WTC11 (cell line): ENCODE data around the gene PCK2. TPM values are rescaled to one million over a fixed set of nuclear protein-coding genes. Genes with fewer than 3 reads are reported as not detected.

Experiments
- ATAC-seq: fragments of 200-7000 bp; cut with Tn5 transposase; 2 replicates; pipeline ENCODE4 v1.10.0; 2021; ENCODE audit warnings: mild to moderate bottlenecking, moderate library complexity
- CTCF ChIA-PET: fragments of 300-600 bp; sonication (Branson Sonifier 250); formaldehyde crosslinking; loops from one replicate; lab custom pipeline; 2021; ENCODE audit warnings: antibody characterized with exemption; lab: Charles Lee
- POLR2A ChIA-PET: fragments of 350-600 bp; sonication (Branson Sonifier 250); formaldehyde crosslinking; loops from one replicate; lab custom pipeline; 2021; ENCODE audit warnings: antibody characterized with exemption; lab: Charles Lee
- DNase-seq: peaks from one replicate; pipeline ENCODE4 v3.0.0; 2021; ENCODE audit warnings: low spot score
- H3K27ac Mint-ChIP-seq: 2 replicates; pipeline ENCODE4 v1.8.0; 2021; ENCODE audit warnings: mixed read lengths
- H3K27me3 Mint-ChIP-seq: 2 replicates; pipeline ENCODE4 v1.8.0; 2021; ENCODE audit warnings: low read depth, mild to moderate bottlenecking, moderate library complexity, mixed read lengths
- H3K36me3 Mint-ChIP-seq: 2 replicates; pipeline ENCODE4 v1.8.0; 2021; ENCODE audit warnings: mixed read lengths
- H3K4me1 Mint-ChIP-seq: 2 replicates; pipeline ENCODE4 v1.8.0; 2022; ENCODE audit warnings: mixed read lengths
- H3K4me3 Mint-ChIP-seq: 2 replicates; pipeline ENCODE4 v1.8.0; 2021; ENCODE audit warnings: mild to moderate bottlenecking, moderate library complexity, mixed read lengths
- H3K9me3 Mint-ChIP-seq: 2 replicates; pipeline ENCODE4 v1.8.0; 2021; ENCODE audit warnings: mixed read lengths
- ETV6 ChIP-seq: sonication (generic); formaldehyde crosslinking; IDR thresholded peaks from 2 replicates; pipeline ENCODE4 v1.8.1; 2022; ENCODE audit warnings: mild to moderate bottlenecking, missing genetic modification reagents
- GABPB1 ChIP-seq: sonication (generic); formaldehyde crosslinking; IDR thresholded peaks from 2 replicates; pipeline ENCODE4 v1.8.1; 2023; ENCODE audit warnings: mild to moderate bottlenecking, missing genetic modification reagents
- GRHL2 ChIP-seq: fragments of 250-450 bp; sonication (Bioruptor Pico); IDR thresholded peaks from 2 replicates; pipeline ENCODE4 v1.8.0; 2022; ENCODE audit warnings: mild to moderate bottlenecking, moderate library complexity; ENCODE audit not compliant: insufficient replicate concordance, severe bottlenecking
- OVOL2 ChIP-seq: fragments of 250-450 bp; sonication (Bioruptor Pico); IDR thresholded peaks from 2 replicates; pipeline ENCODE4 v1.9.0; 2021; ENCODE audit warnings: mild to moderate bottlenecking, borderline replicate concordance
- SOX15 ChIP-seq: fragments of 250-450 bp; sonication (Bioruptor Pico); IDR thresholded peaks from 2 replicates; pipeline ENCODE4 v1.9.0; 2021; ENCODE audit warnings: mild to moderate bottlenecking
- SP1 ChIP-seq: sonication (generic); formaldehyde crosslinking; conservative IDR thresholded peaks from 2 replicates; pipeline ENCODE4 v1.8.1; 2022; ENCODE audit warnings: missing genetic modification reagents
- TCF7 ChIP-seq: sonication (generic); formaldehyde crosslinking; IDR thresholded peaks from 2 replicates; pipeline ENCODE4 v1.8.0; 2022; ENCODE audit warnings: mild to moderate bottlenecking, low read depth, missing genetic modification reagents, moderate library complexity
- ZNF121 ChIP-seq: sonication (generic); formaldehyde crosslinking; IDR thresholded peaks from 2 replicates; pipeline ENCODE4 v1.8.0; 2023; ENCODE audit warnings: missing genetic modification reagents
- ZNF416 ChIP-seq: fragments of 250-450 bp; sonication (Bioruptor Pico); IDR thresholded peaks from 2 replicates; pipeline ENCODE4 v1.9.0; 2021; ENCODE audit warnings: mild to moderate bottlenecking, inconsistent platforms
- total RNA-seq: library from RNA; stranded (reverse); gene quantifications from 3 replicates; pipeline ENCODE4 v1.2.3, GENCODE V29; 2021
- TF ChIP-seq, protein P1 (sequence below): sonication (generic); formaldehyde crosslinking; IDR thresholded peaks from 2 replicates; pipeline ENCODE4 v1.8.1; 2023; ENCODE audit warnings: mild to moderate bottlenecking, missing genetic modification reagents
- TF ChIP-seq, protein P2 (sequence below): fragments of 200-600 bp; IDR thresholded peaks from 2 replicates; pipeline ENCODE4 v1.8.0; 2022; ENCODE audit warnings: antibody characterized with exemption
- TF ChIP-seq, protein P3 (sequence below): sonication (generic); formaldehyde crosslinking; IDR thresholded peaks from 2 replicates; pipeline ENCODE4 v1.8.1; 2022; ENCODE audit warnings: mild to moderate bottlenecking, moderate library complexity, missing genetic modification reagents
- TF ChIP-seq, protein P4 (sequence below): sonication (generic); formaldehyde crosslinking; IDR thresholded peaks from 2 replicates; pipeline ENCODE4 v1.8.1; 2023; ENCODE audit warnings: mild to moderate bottlenecking, moderate library complexity, missing genetic modification reagents

PCK2 gene
- total RNA-seq, 1 experiment from 2014 or later, result 67.0 TPM

DNA sequence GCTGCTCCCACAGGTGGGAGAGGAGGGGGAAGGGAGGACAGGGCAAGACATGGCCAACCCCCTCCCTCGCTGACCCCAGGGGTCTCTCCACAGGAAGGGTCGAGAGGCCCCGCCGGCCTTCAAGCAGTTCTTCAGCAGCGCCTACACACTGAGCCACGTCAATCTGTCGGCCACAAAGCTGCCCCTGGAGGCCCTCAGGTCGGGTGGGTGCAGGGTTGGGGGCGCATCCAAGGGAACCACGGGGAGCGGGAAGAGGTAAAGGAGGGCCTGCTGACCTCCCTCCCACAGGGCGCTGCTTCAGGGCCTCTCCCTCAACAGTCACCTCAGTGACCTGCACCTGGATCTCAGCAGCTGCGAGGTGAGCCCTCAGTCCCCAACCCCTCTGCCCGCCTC, 36.2 kb upstream of the PCK2 start:
- no peak overlapping the region for H3K4me3 Mint-ChIP-seq
- peak; percentile 15 for ATAC-seq
- ChIA-PET CTCF (interaction anchor here (0.7 to 4.9 kb wide), 40 partner anchors 10 to 538 kb away, joined by 3 to 320 read pairs (median 6); partner anchors contain the start of genes CHMP4A, CPNE6, DCAF11 and DHRS1), POLR2A (interaction anchor here (0.8 to 3.6 kb wide), 10 partner anchors 23 to 529 kb away, joined by 3 to 38 read pairs (median 4); partner anchors contain the start of genes DCAF11, NRL, PCK2 and RNF31)
- H3K36me3 Mint-ChIP-seq, result no peaks in the 10 kb centered on the region
- no peaks in the 10 kb centered on the region for H3K27me3 Mint-ChIP-seq
- peaks cover 9% of the 10 kb centered on the region for H3K4me1 Mint-ChIP-seq
- H3K9me3 Mint-ChIP-seq, result no peaks in the 10 kb centered on the region
- TF ChIP-seq, protein P1, sequence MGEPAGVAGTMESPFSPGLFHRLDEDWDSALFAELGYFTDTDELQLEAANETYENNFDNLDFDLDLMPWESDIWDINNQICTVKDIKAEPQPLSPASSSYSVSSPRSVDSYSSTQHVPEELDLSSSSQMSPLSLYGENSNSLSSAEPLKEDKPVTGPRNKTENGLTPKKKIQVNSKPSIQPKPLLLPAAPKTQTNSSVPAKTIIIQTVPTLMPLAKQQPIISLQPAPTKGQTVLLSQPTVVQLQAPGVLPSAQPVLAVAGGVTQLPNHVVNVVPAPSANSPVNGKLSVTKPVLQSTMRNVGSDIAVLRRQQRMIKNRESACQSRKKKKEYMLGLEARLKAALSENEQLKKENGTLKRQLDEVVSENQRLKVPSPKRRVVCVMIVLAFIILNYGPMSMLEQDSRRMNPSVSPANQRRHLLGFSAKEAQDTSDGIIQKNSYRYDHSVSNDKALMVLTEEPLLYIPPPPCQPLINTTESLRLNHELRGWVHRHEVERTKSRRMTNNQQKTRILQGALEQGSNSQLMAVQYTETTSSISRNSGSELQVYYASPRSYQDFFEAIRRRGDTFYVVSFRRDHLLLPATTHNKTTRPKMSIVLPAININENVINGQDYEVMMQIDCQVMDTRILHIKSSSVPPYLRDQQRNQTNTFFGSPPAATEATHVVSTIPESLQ (CRISPR knock-in tag), result no peak
- TF ChIP-seq TCF7 (CRISPR knock-in tag) (no peak), SOX15 (CRISPR knock-in tag) (no peak), GRHL2 (CRISPR knock-in tag) (no peak), SP1 (CRISPR knock-in tag) (no peak)
- TF ChIP-seq, protein P2, sequence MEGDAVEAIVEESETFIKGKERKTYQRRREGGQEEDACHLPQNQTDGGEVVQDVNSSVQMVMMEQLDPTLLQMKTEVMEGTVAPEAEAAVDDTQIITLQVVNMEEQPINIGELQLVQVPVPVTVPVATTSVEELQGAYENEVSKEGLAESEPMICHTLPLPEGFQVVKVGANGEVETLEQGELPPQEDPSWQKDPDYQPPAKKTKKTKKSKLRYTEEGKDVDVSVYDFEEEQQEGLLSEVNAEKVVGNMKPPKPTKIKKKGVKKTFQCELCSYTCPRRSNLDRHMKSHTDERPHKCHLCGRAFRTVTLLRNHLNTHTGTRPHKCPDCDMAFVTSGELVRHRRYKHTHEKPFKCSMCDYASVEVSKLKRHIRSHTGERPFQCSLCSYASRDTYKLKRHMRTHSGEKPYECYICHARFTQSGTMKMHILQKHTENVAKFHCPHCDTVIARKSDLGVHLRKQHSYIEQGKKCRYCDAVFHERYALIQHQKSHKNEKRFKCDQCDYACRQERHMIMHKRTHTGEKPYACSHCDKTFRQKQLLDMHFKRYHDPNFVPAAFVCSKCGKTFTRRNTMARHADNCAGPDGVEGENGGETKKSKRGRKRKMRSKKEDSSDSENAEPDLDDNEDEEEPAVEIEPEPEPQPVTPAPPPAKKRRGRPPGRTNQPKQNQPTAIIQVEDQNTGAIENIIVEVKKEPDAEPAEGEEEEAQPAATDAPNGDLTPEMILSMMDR, result no peak
- TF ChIP-seq, protein P3, sequence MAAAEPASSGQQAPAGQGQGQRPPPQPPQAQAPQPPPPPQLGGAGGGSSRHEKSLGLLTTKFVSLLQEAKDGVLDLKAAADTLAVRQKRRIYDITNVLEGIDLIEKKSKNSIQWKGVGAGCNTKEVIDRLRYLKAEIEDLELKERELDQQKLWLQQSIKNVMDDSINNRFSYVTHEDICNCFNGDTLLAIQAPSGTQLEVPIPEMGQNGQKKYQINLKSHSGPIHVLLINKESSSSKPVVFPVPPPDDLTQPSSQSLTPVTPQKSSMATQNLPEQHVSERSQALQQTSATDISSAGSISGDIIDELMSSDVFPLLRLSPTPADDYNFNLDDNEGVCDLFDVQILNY, result no peak
- TF ChIP-seq, protein P4, sequence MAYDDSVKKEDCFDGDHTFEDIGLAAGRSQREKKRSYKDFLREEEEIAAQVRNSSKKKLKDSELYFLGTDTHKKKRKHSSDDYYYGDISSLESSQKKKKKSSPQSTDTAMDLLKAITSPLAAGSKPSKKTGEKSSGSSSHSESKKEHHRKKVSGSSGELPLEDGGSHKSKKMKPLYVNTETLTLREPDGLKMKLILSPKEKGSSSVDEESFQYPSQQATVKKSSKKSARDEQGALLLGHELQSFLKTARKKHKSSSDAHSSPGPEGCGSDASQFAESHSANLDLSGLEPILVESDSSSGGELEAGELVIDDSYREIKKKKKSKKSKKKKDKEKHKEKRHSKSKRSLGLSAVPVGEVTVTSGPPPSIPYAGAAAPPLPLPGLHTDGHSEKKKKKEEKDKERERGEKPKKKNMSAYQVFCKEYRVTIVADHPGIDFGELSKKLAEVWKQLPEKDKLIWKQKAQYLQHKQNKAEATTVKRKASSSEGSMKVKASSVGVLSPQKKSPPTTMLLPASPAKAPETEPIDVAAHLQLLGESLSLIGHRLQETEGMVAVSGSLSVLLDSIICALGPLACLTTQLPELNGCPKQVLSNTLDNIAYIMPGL (CRISPR knock-in tag), result no peak
- H3K27ac Mint-ChIP-seq, result no peak overlapping the region; the same call in 1 of the 2 replicates
- no peak for DNase-seq

DNA sequence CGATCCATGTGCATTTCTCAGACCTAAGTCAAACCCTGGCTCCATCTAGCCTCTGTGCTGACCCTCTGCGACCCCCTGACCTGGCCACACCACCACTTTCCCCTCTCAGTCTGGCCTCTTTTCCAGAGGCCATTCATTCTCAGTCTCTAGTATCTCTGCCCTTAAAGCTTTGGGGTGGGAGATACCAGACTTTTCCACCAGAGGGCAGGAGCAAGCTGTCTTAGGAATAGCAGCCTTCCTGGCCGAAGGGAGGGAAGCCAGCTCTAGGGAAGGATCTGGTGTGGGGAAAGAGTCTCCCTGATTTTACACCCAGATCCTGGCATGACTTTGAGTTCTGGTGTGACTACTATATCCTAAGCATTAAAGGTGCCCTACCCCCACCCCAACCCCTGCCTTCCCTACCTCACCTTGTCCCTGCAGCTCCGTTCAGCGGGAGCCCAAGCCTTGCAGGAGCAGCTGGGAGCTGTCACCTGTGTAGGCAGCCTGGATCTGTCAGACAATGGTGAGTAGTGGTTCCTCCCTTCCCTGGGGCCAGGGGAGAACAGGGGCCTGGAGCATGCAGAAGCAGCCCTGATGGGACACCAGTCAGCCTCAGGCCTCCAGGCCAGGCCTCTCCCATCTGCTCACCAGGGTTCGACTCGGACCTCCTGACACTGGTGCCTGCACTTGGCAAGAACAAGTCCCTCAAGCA, 35.7 kb upstream of the PCK2 start:
- Mint-ChIP-seq H3K36me3 (no peaks in the 10 kb centered on the region), H3K4me3 (no peak overlapping the region), H3K27me3 (no peaks in the 10 kb centered on the region), H3K9me3 (no peaks in the 10 kb centered on the region), H3K4me1 (peaks cover 6% of the 10 kb centered on the region), H3K27ac (no peak overlapping the region; the same call in 1 of the 2 replicates)
- TF ChIP-seq OVOL2 (CRISPR knock-in tag) (no peak), ZNF416 (CRISPR knock-in tag) (no peak), GABPB1 (CRISPR knock-in tag) (peak; percentile 46; the same call in 1 of the 2 replicates), ETV6 (CRISPR knock-in tag) (peak; percentile 13; the same call in 1 of the 2 replicates), ZNF121 (CRISPR knock-in tag) (no peak)
- TF ChIP-seq, protein P2, result peak; percentile 73
- CTCF ChIA-PET, result interaction anchor here (0.7 to 4.9 kb wide), 45 partner anchors 9 to 538 kb away, joined by 3 to 320 read pairs (median 5); partner anchors contain the start of genes CHMP4A, CPNE6, DCAF11 and DHRS1
- ATAC-seq, result peak; percentile 87
- POLR2A ChIA-PET, result interaction anchor here (0.8 to 3.6 kb wide), 11 partner anchors 22 to 530 kb away, joined by 3 to 38 read pairs (median 4); partner anchors contain the start of genes DCAF11, NRL, PCK2 and RNF31
- peak; percentile 88 for DNase-seq
